WI38 (cell line): Measurements from ENCODE around the gene HM13.
"Not testable (repeated sequence)": the region's sequence is repeated elsewhere in the genome, so short reads cannot be mapped to it uniquely, and the experiment has no call there.

Experiments used
- H3K4me3 ChIP-seq: 2 replicates; pipeline ENCODE4 v1.5.1; 2011; ENCODE audit warnings: low read depth, mild to moderate bottlenecking, control low read depth, low read length
- TF ChIP-seq, protein P1 (sequence below): IDR thresholded peaks from 2 replicates; pipeline ENCODE4 v1.5.1; 2012; ENCODE audit warnings: low read depth, mild to moderate bottlenecking, control low read depth, low read length

Gene HM13

GRCh38 chr20:31576751-31577150, 62.5 kb downstream of the HM13 start:
- H3K4me3 ChIP-seq, result no peak overlapping the region
- TF ChIP-seq, protein P1, sequence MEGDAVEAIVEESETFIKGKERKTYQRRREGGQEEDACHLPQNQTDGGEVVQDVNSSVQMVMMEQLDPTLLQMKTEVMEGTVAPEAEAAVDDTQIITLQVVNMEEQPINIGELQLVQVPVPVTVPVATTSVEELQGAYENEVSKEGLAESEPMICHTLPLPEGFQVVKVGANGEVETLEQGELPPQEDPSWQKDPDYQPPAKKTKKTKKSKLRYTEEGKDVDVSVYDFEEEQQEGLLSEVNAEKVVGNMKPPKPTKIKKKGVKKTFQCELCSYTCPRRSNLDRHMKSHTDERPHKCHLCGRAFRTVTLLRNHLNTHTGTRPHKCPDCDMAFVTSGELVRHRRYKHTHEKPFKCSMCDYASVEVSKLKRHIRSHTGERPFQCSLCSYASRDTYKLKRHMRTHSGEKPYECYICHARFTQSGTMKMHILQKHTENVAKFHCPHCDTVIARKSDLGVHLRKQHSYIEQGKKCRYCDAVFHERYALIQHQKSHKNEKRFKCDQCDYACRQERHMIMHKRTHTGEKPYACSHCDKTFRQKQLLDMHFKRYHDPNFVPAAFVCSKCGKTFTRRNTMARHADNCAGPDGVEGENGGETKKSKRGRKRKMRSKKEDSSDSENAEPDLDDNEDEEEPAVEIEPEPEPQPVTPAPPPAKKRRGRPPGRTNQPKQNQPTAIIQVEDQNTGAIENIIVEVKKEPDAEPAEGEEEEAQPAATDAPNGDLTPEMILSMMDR, result no peak

GRCh38 chr20:31577194-31577593, 63.0 kb downstream of the HM13 start:
- TF ChIP-seq, protein P1, result no peak
- no peak overlapping the region for H3K4me3 ChIP-seq

GRCh38 chr20:31578448-31579138, 64.4 kb downstream of the HM13 start:
- no peak overlapping the region for H3K4me3 ChIP-seq
- TF ChIP-seq, protein P1, result no peak

- TF ChIP-seq, protein P1, result no peak
These were observed 65.0 kb downstream of the HM13 start for GRCh38 chr20:31579245-31579644.

DNA sequence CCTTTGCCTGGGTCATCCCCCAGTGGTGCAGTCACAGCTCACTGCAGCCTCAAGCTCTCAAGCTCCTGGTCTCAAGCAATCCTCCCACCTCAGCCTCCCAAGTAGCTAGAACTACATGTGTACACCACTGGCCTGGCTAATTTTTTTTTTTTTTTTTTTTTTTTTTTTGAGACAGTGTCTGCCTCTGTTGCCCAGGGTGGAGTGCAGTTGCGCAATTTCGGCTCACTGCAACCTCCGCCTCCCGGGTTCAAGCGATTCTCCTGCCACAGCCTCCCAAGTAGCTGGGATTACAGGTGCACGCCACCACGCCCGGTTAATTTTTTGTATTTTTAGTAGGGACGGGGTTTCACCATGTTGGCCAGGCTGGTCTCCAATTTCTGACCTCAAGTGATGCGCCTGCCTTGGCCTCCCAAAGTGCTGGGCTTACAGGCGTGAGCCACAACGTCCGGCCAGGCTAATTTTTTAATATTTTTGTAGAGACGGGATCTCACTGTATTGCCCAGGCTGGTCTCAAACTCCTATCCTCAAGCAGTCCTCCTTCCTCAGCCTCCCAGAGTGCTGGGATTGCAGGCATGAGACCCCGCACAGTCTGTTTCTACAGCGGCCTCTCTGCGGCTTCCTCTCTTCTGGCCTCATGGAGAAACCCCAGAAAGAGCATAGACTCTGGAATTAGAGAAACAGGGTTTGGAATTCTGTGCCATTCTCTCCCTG, 65.9 kb downstream of the HM13 start:
- H3K4me3 ChIP-seq, result not testable (repeated sequence)

More at GRCh38 chr20:31579245-31579644, 65.0 kb downstream of the HM13 start:
- H3K4me3 ChIP-seq, result no peak overlapping the region

DNA sequence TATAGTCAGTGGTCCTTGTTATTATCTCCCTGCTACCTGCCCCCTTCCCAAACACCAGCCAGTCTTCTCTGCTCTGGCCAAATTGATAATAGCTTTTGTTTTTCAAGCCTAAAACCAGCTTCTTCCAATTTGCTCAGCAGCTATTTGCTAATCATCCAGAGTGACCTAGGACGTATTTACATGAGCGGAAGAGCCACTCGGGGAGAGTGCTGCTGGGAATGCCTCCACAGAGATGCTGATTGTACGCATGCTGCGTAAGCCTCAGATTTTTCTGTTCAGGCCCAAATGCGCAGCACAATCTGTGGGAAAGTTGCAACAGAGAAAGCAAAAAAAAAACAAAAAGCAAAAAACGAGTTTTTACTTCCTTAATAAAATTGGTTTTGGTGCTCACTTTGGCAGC, 66.5 kb downstream of the HM13 start:
- TF ChIP-seq, protein P1, result no peak
- H3K4me3 ChIP-seq, result no peak overlapping the region

DNA sequence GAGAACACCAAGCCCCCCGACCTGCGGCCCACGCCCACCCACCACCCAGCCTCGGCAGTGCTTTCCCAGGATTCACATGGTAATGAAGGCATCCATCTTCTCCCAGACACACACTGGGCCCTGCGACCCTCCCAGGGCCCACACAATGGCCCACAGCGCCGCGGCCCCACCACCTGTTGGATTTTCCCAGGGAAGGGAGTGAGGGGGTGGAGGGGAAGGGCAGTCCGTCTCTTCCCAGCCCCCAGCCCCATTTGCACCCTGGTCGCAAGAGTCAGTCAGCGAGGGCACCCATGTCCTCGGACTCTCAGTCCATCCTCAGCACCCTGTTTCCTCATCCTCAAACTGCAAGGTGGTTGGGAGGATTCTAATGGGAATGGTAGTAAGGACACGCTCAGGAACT, 67.1 kb downstream of the HM13 start:
- TF ChIP-seq, protein P1, result no peak
- H3K4me3 ChIP-seq, result no peak overlapping the region
